HG02943 (cell line): ENCODE data around the gene TTLL9.

Experiments
- ATAC-seq: cut with Tn5 transposase; IDR thresholded peaks from one replicate; pipeline ENCODE4 v1.9.1; 2021; ENCODE audit warnings: mild to moderate bottlenecking, low read depth, moderate library complexity; ENCODE audit not compliant: unreplicated experiment

The TTLL9 gene

GRCh38 chr20:31972471-31973021 is 102.1 kb downstream of the TTLL9 start:
- ATAC-seq, result no peak

GRCh38 chr20:31974296-31974695 is 103.9 kb downstream of the TTLL9 start:
- ATAC-seq, result no peak

GRCh38 chr20:31974951-31975487 is 104.6 kb downstream of the TTLL9 start:
- no peak for ATAC-seq

- no peak for ATAC-seq
Observed at GRCh38 chr20:31975874-31976273, 105.4 kb downstream of the TTLL9 start.

GRCh38 chr20:31977080-31977479 is 106.6 kb downstream of the TTLL9 start:
- no peak for ATAC-seq

GRCh38 chr20:31979713-31980426 is 109.4 kb downstream of the TTLL9 start:
- no peak for ATAC-seq

- ATAC-seq, result no peak
Observed at GRCh38 chr20:31981784-31982183, 111.3 kb downstream of the TTLL9 start.

- no peak for ATAC-seq
Observed at GRCh38 chr20:31984981-31985471, 114.6 kb downstream of the TTLL9 start.

GRCh38 chr20:31987744-31988143 is 117.3 kb downstream of the TTLL9 start:
- ATAC-seq, result no peak

GRCh38 chr20:31988430-31989015 is 118.1 kb downstream of the TTLL9 start:
- ATAC-seq, result no peak

- ATAC-seq, result no peak
Observed at GRCh38 chr20:31989030-31989645, 118.7 kb downstream of the TTLL9 start.

- ATAC-seq, result no peak
Observed at GRCh38 chr20:31990641-31991338, 120.4 kb downstream of the TTLL9 start.

GRCh38 chr20:31991339-31991705 is 120.9 kb downstream of the TTLL9 start:
- ATAC-seq, result no peak

- ATAC-seq, result no peak
Observed at GRCh38 chr20:31992086-31992485, 121.7 kb downstream of the TTLL9 start.
